A549 (cell line): ENCODE results near the gene GRXCR2. TPM values are rescaled to one million over a fixed set of nuclear protein-coding genes. Genes with fewer than 3 reads are reported as not detected.
"Not testable (repeated sequence)": the region's sequence is repeated elsewhere in the genome, so short reads cannot be mapped to it uniquely, and the experiment has no call there.

Experiments
- ATAC-seq, 2 experiments: fragments of 200-7000 bp in 1 of 2; fragments of >200 bp in 1 of 2; cut with Nextera tagmentation in 1 of 2; cut with Tn5 transposase in 1 of 2; 3 replicates each; pipeline versions ENCODE4 v1.8.0 to v1.9.1; 2018 to 2020; ENCODE audit warnings: mild to moderate bottlenecking in 1 of 2, moderate library complexity in 1 of 2
- CTCF ChIA-PET: fragments of 300-600 bp; sonication (Branson Sonifier 250); formaldehyde crosslinking; extraction: SDS; loops from one replicate; lab custom pipeline; 2021; ENCODE audit warnings: antibody characterized with exemption, inconsistent platforms; lab: Yijun Ruan, JAX
- POLR2A ChIA-PET: fragments of 350-600 bp; formaldehyde crosslinking; extraction: SDS; loops from one replicate; lab custom pipeline; 2021; ENCODE audit warnings: antibody characterized with exemption, inconsistent platforms; lab: Yijun Ruan, JAX
- DNase-seq, 2 experiments: peaks; one replicate each; pipeline versions ENCODE4 v3.0.0 to v3.0.0-alpha.2; 2011 to 2016; ENCODE audit warnings: low read depth in 1 of 2, low spot score in 1 of 2
- FAIRE-seq: peaks from 2 replicates; lab custom pipeline; 2011; peaks lifted over from hg19 to GRCh38; lab: Jason Lieb, UNC
- H3K27ac ChIP-seq, 2 experiments: fragments of >200 bp; sonication (Bioruptor Twin); formaldehyde crosslinking; 3 replicates each; pipeline ENCODE4 v1.5.1; 2016 to 2017
- H3K4me1 ChIP-seq: fragments of >200 bp; sonication (Bioruptor Twin); formaldehyde crosslinking; 3 replicates; pipeline ENCODE4 v1.6.1; 2016
- H3K4me2 ChIP-seq: fragments of >200 bp; sonication (Bioruptor Twin); formaldehyde crosslinking; 3 replicates; pipeline ENCODE4 v1.6.1; 2016
- H3K4me3 ChIP-seq: fragments of >200 bp; sonication (Bioruptor Twin); formaldehyde crosslinking; 3 replicates; pipeline ENCODE4 v1.5.1; 2016
- H3K9me3 ChIP-seq: fragments of >200 bp; sonication (Bioruptor Twin); formaldehyde crosslinking; 3 replicates; pipeline ENCODE4 v1.6.1; 2016
- CBX8 ChIP-seq: fragments of 200-600 bp; sonication (generic); IDR thresholded peaks from 2 replicates; pipeline ENCODE4 v1.6.1; 2016
- EHF ChIP-seq: fragments of 250-450 bp; sonication (Bioruptor Pico); IDR thresholded peaks from 2 replicates; pipeline ENCODE4 v1.5.0; 2020; ENCODE audit warnings: mild to moderate bottlenecking
- ELK1 ChIP-seq: fragments of 150-350 bp; IDR thresholded peaks from 2 replicates; pipeline ENCODE4 v1.6.1; 2014; ENCODE audit warnings: low read depth, mild to moderate bottlenecking, low read length
- EP300 ChIP-seq, 2 experiments: fragments of >200 bp; sonication (Bioruptor Twin); formaldehyde crosslinking; IDR thresholded peaks; 2 replicates in 1 of 2; 3 replicates in 1 of 2; pipeline ENCODE4 v1.6.1; 2016 to 2017
- ESRRA ChIP-seq: fragments of 150-350 bp; IDR thresholded peaks from 2 replicates; pipeline ENCODE4 v1.6.1; 2014; ENCODE audit warnings: mild to moderate bottlenecking, low read length, borderline replicate concordance
- FOXS1 ChIP-seq: fragments of 250-450 bp; sonication (Bioruptor Pico); IDR thresholded peaks from 2 replicates; pipeline ENCODE4 v1.5.0; 2020; ENCODE audit warnings: mild to moderate bottlenecking, moderate library complexity
- HMGXB4 ChIP-seq: fragments of 250-450 bp; sonication (Bioruptor Pico); IDR thresholded peaks from 2 replicates; pipeline ENCODE4 v1.5.0; 2021; ENCODE audit warnings: mild to moderate bottlenecking, moderate library complexity, borderline replicate concordance
- HOXB13 ChIP-seq: fragments of 250-450 bp; sonication (Bioruptor Pico); IDR thresholded peaks from 2 replicates; pipeline ENCODE4 v1.5.0; 2020; ENCODE audit warnings: low read depth, mild to moderate bottlenecking, moderate library complexity
- KDM1A ChIP-seq: fragments of 200-600 bp; sonication (generic); IDR thresholded peaks from 2 replicates; pipeline ENCODE4 v1.6.1; 2016; ENCODE audit warnings: low read depth, mild to moderate bottlenecking
- MYC ChIP-seq: IDR thresholded peaks from 2 replicates; pipeline ENCODE4 v1.6.1; 2012; ENCODE audit warnings: mild to moderate bottlenecking, inconsistent platforms, low read length, improper control_type of control experiment, borderline replicate concordance
- NPAS2 ChIP-seq: fragments of 250-450 bp; sonication (Bioruptor Pico); IDR thresholded peaks from 2 replicates; pipeline ENCODE4 v1.8.0; 2022; ENCODE audit warnings: mild to moderate bottlenecking, moderate library complexity, borderline replicate concordance
- PBX3 ChIP-seq: IDR thresholded peaks from 2 replicates; pipeline ENCODE4 v1.6.1; 2012
- POLR2A ChIP-seq: IDR thresholded peaks from 2 replicates; pipeline ENCODE4 v1.6.1; 2012; ENCODE audit warnings: mild to moderate bottlenecking, low read length
- POLR2AphosphoS2 ChIP-seq: conservative IDR thresholded peaks from 2 replicates; pipeline ENCODE4 v1.6.1; 2012; ENCODE audit warnings: low read length, improper control_type of control experiment, inconsistent platforms
- RAD21 ChIP-seq, 2 experiments: fragments of >200 bp in 1 of 2; sonication (Bioruptor Twin) in 1 of 2; formaldehyde crosslinking in 1 of 2; IDR thresholded peaks in 1 of 2; conservative IDR thresholded peaks in 1 of 2; 2 replicates in 1 of 2; 3 replicates in 1 of 2; pipeline ENCODE4 v1.6.1; 2012 to 2018; ENCODE audit warnings: inconsistent platforms in 1 of 2
- RARB ChIP-seq: fragments of 250-450 bp; sonication (Bioruptor Pico); IDR thresholded peaks from 2 replicates; pipeline ENCODE4 v1.8.0; 2021; ENCODE audit warnings: mild to moderate bottlenecking, moderate library complexity
- RNF2 ChIP-seq: fragments of 200-600 bp; sonication (generic); IDR thresholded peaks from 2 replicates; pipeline ENCODE4 v1.6.1; 2016; ENCODE audit warnings: low read depth, mild to moderate bottlenecking, antibody characterized with exemption, moderate library complexity, borderline replicate concordance
- SREBF2 ChIP-seq: fragments of 450-650 bp; IDR thresholded peaks from 2 replicates; pipeline ENCODE4 v1.6.1; 2014; ENCODE audit warnings: mild to moderate bottlenecking, moderate library complexity
- WGBS: methylation state at CpG from one replicate; pipeline ENCODE4 v1.1.6; 2017; ENCODE audit errors: missing lambda C conversion rate; 5-methylcytosine and 5-hydroxymethylcytosine counted together
- polyA plus RNA-seq, 4 experiments: library from polyadenylated mRNA; depleted of rRNA in 3 of 4; stranded (reverse); fragments of >200 nt; fragmentation: RNase III in 1 of 4; extraction: RNeasy Plus Mini Kit Qiagen cat#74134 plus additional on column Dnase treatment in 1 of 4; gene quantifications; 2 replicates in 3 of 4; 3 replicates in 1 of 4; pipeline ENCODE4 v1.2.3, GENCODE V29; 2011 to 2017

The GRXCR2 gene
- polyA plus RNA-seq, 2 of the 4 experiments (the other 2 are of a cell fraction) = 0.05 TPM; not detected in 1

- Histone ChIP-seq H3K4me2 (no peak overlapping the region), H3K27ac (no peak overlapping the region), H3K4me1 (peaks cover 8% of the 10 kb centered on the region; the same call in 1 of the 3 replicates), H3K4me3 (no peak overlapping the region), H3K9me3 (0 out of 3 replicates have a peak, but pooled peaks cover 3% of the 10 kb centered on the region)
- DNase-seq (no peak), ATAC-seq (no peak; a peak in 1 of 6 replicates), FAIRE-seq (no peak)
- ChIA-PET CTCF (interaction anchor here (0.9 to 2.7 kb wide), 4 partner anchors 10 to 144 kb away, joined by 3 to 14 read pairs (median 4); no protein-coding TSS in a partner anchor), POLR2A (no interaction called here)
- 74% methylated on average over 3 of the region's 3 CpGs for WGBS
- TF ChIP-seq EHF (CRISPR knock-in tag) = no peak
- no peak for TF ChIP-seq MYC
- no peak for TF ChIP-seq KDM1A
- no peak for TF ChIP-seq EP300 (IDR thresholded peaks at IDR 0.05)
Observed at GRCh38 chr5:145903867-145904266, 31.1 kb upstream of the GRXCR2 start.

GRCh38 chr5:145903113-145903512, 30.3 kb upstream of the GRXCR2 start:
- no peak for TF ChIP-seq SREBF2
- peak in 1 of 2 experiments; percentile 12; a peak in 1 of 5 replicates for TF ChIP-seq RAD21 (conservative IDR thresholded peaks at IDR 0.05 in 1 of 2, IDR thresholded peaks at IDR 0.05 in 1 of 2)
- TF ChIP-seq KDM1A = no peak
- TF ChIP-seq RARB = no peak
- WGBS = 84% methylated on average over 3 of the region's 3 CpGs
- H3K4me2 ChIP-seq = 0 out of 3 replicates have a peak overlapping the region, but pooled peaks have one; percentile 21
- 0 out of 3 replicates have a peak, but pooled peaks cover 3% of the 10 kb centered on the region for H3K9me3 ChIP-seq
- POLR2A ChIA-PET = no interaction called here
- H3K4me1 ChIP-seq = peaks cover 8% of the 10 kb centered on the region; the same call in 1 of the 3 replicates
- H3K4me3 ChIP-seq = no peak overlapping the region
- ATAC-seq (peak; percentile 69 to 87), DNase-seq (peak; percentile 18 to 30), FAIRE-seq (no peak)
- peak overlapping the region in 1 of 2 experiments; percentile 12; a peak in 1 of 6 replicates for H3K27ac ChIP-seq
- CTCF ChIA-PET = interaction anchor here (0.7 to 2.7 kb wide), 8 partner anchors 9 to 140 kb away, joined by 3 to 14 read pairs (median 4); no protein-coding TSS in a partner anchor

- Histone ChIP-seq H3K9me3 (0 out of 3 replicates have a peak, but pooled peaks cover 3% of the 10 kb centered on the region), H3K4me1 (peaks cover 8% of the 10 kb centered on the region; the same call in 1 of the 3 replicates), H3K4me3 (no peak overlapping the region)
- peak; percentile 23 for FAIRE-seq
- TF ChIP-seq KDM1A (no peak), SREBF2 (no peak), NPAS2 (CRISPR knock-in tag) (no peak), CBX8 (no peak), POLR2AphosphoS2 (no peak)
- TF ChIP-seq, all 56 proteins: peak for 0
- ATAC-seq (peak in 1 of 2 experiments; percentile 31; a peak in 2 of 6 replicates), DNase-seq (no peak)
- ChIA-PET CTCF (interaction anchor here (0.7 to 2.7 kb wide), 6 partner anchors 10 to 140 kb away, joined by 3 to 14 read pairs (median 4); no protein-coding TSS in a partner anchor), POLR2A (interaction anchor here (0.6 kb wide), 1 partner anchor 190 kb away, joined by 3 read pairs; no protein-coding TSS in a partner anchor)
- WGBS = 42% methylated on average over 1 of the region's 1 CpG
- peak overlapping the region; percentile 21; the same call in 1 of the 3 replicates for H3K4me2 ChIP-seq
- no peak overlapping the region for H3K27ac ChIP-seq
Observed at GRCh38 chr5:145902421-145902820, 29.6 kb upstream of the GRXCR2 start.

- CTCF ChIA-PET = no interaction called here
- DNase-seq = no peak
Observed at GRCh38 chr5:145898171-145898570, 25.4 kb upstream of the GRXCR2 start.

GRCh38 chr5:145891378-145891777, 18.6 kb upstream of the GRXCR2 start:
- FAIRE-seq, H3K27ac ChIP-seq, ATAC-seq, H3K4me2 ChIP-seq, POLR2A ChIA-PET, H3K4me3 ChIP-seq, H3K4me1 ChIP-seq, DNase-seq: not testable (repeated sequence)
- 69% methylated on average over 10 of the region's 10 CpGs for WGBS
- peaks cover 21% of the 10 kb centered on the region; the same call in 2 of the 3 replicates for H3K9me3 ChIP-seq
- CTCF ChIA-PET = interaction anchor here (1.5 kb wide), 1 partner anchor 17 kb away, joined by 3 read pairs; no protein-coding TSS in a partner anchor

More at GRCh38 chr5:145898171-145898570, 25.4 kb upstream of the GRXCR2 start:
- ATAC-seq = no peak
- Histone ChIP-seq H3K9me3 (0 out of 3 replicates have a peak, but pooled peaks cover 3% of the 10 kb centered on the region), H3K4me2 (no peak overlapping the region), H3K4me1 (0 out of 3 replicates have a peak, but pooled peaks cover 8% of the 10 kb centered on the region), H3K27ac (no peak overlapping the region), H3K4me3 (no peak overlapping the region)
- TF ChIP-seq HOXB13 = no peak
- no peak for TF ChIP-seq ELK1
- TF ChIP-seq POLR2A = no peak
- TF ChIP-seq ESRRA = no peak
- no peak for TF ChIP-seq POLR2AphosphoS2
- TF ChIP-seq FOXS1 = no peak
- no peak for TF ChIP-seq PBX3
- no peak for TF ChIP-seq RNF2
- no peak for TF ChIP-seq HMGXB4 (CRISPR knock-in tag)
- POLR2A ChIA-PET = no interaction called here
- no peak for FAIRE-seq
